H7 (cell line): ENCODE measurements around the gene CSTF3. TPM values are rescaled to one million over a fixed set of nuclear protein-coding genes. Genes with fewer than 3 reads are reported as not detected.
"Not testable (repeated sequence)": the region's sequence is repeated elsewhere in the genome, so short reads cannot be mapped to it uniquely, and the experiment has no call there.

Experiments
- DNase-seq: peaks from one replicate; pipeline ENCODE4 v3.0.0; 2012
- H3K27me3 ChIP-seq: 2 replicates; pipeline ENCODE4 v1.6.0; 2011; ENCODE audit warnings: mild to moderate bottlenecking, low read length; ENCODE audit not compliant: control insufficient read depth, insufficient read depth
- H3K36me3 ChIP-seq: replicated peaks from 2 replicates; pipeline ENCODE4 v1.5.1; 2011; ENCODE audit warnings: low read length; ENCODE audit not compliant: control insufficient read depth, insufficient read depth
- H3K4me3 ChIP-seq: 2 replicates; pipeline ENCODE4 v1.5.1; 2011; ENCODE audit warnings: low read depth, mild to moderate bottlenecking, control low read depth, low read length, moderate library complexity; ENCODE audit not compliant: insufficient read depth
- total RNA-seq: library from RNA; depleted of rRNA; stranded (reverse); fragments of >200 nt; shearing (Covaris generic); gene quantifications from 2 replicates; pipeline ENCODE4 v1.2.3, GENCODE V29; 2014

CSTF3 gene
- total RNA-seq, 1 experiment from 2014 or later = 31.6 TPM

DNA sequence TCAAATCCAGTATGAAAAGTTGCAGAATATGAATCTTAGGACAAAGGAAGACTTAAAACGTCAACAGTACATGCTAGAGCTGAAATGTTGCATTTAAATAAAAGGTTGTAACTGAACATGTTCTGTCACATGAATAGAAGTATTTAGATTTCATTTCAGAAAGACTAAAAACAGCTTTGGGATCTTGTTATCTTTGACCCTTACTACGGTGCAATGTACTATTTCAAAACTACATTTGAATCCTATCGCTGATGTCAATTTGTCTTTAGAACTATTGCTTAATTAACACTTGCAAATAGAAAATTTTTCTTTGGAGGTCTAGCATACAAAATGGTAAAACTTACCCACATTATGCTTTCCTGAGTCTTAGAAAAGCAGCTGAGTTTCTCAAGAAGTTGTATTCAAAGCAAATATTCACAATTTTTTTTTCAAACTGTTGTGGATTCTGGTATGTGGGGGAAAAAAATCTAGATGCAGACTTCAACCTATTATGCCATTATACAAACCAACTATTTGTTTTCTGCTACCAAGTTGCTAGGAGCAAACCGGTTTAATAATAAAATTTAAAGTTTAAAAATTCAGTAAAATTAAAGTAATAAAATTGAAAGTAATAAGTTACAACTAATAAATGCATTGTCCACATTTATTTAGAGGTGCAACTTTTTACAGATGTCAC, 25.4 kb downstream of the CSTF3 start:
- H3K4me3 ChIP-seq = no peak overlapping the region
- peaks cover 3% of the 10 kb centered on the region; the same call in 1 of the 2 replicates for H3K36me3 ChIP-seq
- no peak for DNase-seq
- H3K27me3 ChIP-seq = no peaks in the 10 kb centered on the region

GRCh38 chr11:33135216-33135615, 26.1 kb downstream of the CSTF3 start:
- H3K27me3 ChIP-seq = no peaks in the 10 kb centered on the region
- DNase-seq = no peak
- H3K4me3 ChIP-seq = no peak overlapping the region
- H3K36me3 ChIP-seq = peaks cover 1% of the 10 kb centered on the region; the same call in 1 of the 2 replicates

DNA sequence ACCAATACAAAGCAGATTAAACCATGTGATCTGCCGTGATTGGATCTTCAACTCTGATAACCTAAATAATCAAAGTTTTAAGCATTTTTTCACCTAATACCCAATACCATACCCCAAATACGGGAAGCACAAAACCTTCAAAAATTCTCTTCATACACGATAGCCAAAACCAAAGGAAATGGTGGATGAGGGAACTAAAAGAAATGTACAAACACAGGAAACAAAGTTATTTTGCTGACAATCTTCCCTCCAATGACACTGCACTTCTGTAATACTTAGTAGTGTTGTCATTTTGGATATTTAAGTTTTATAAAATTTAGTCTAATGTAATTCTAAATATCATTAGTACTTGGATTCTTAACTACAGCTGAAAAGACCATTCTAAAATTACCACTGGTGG, 27.0 kb downstream of the CSTF3 start:
- no peak overlapping the region for H3K4me3 ChIP-seq
- DNase-seq = no peak
- H3K36me3 ChIP-seq = peaks cover 1% of the 10 kb centered on the region; the same call in 1 of the 2 replicates
- no peaks in the 10 kb centered on the region for H3K27me3 ChIP-seq

DNA sequence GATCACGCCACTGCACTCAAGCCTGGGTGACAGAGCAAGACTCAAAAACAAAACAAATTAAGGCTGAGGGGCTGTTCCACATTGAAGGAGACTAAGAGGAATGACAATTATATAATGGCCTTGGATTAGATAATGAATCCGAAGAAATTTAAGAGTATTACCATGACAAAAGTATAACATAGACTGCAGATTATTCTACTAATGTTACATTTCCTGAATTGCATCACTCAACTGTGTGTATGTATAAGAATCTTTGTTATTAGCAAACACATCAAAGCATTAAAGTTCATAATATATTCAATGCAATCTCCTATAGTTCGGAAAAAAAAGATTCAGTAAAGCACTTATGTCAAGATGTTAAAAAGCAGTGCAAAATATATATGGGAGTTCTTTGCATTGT, 27.5 kb downstream of the CSTF3 start:
- no peak overlapping the region for H3K4me3 ChIP-seq
- H3K36me3 ChIP-seq = no peaks in the 10 kb centered on the region
- H3K27me3 ChIP-seq = no peaks in the 10 kb centered on the region
- no peak for DNase-seq

DNA sequence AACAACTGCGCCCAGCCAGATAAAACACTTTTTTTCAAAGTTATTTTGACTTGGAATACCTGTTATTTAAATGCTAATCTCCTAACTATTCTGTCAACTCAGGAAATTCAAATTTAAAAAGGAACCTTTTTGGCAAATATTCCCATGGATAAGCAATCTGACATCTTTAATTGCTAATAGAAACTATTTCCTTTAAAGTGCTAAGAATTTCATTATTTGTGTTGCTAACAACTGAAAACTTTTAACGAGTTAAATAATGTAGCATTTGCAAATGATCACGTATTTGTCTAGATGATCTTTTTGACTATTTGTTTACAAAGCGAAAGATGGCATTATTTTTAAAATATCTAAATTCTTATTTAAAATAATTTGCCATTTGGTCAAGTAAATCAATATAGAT, 28.8 kb downstream of the CSTF3 start:
- no peak for DNase-seq
- H3K4me3 ChIP-seq = no peak overlapping the region
- no peaks in the 10 kb centered on the region for H3K36me3 ChIP-seq
- no peaks in the 10 kb centered on the region for H3K27me3 ChIP-seq

DNA sequence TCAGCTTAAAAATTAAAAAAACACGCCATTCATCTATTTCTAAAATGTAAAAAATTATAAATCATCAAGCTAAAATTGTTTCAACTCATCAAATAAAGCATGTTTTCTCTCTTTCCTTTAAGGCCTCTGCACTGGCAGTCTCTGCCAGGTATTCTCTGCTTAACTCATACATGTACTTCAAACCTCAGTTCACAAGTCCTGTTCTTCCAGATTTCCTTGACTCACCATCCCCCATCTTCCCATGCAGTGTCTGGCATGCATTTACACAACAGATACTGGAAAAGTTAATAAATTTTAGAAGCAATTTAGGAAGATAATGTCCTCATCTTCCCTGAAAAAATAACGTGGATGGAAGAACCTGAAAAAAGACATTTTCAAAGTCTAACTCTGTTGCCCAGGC, 32.5 kb downstream of the CSTF3 start:
- DNase-seq = no peak
- Histone ChIP-seq H3K4me3 (no peak overlapping the region), H3K27me3 (no peaks in the 10 kb centered on the region), H3K36me3 (no peaks in the 10 kb centered on the region; the same call in 1 of the 2 replicates)

GRCh38 chr11:33125611-33126010, 35.7 kb downstream of the CSTF3 start:
- no peak overlapping the region for H3K4me3 ChIP-seq
- H3K27me3 ChIP-seq = no peaks in the 10 kb centered on the region
- no peak for DNase-seq
- H3K36me3 ChIP-seq = no peaks in the 10 kb centered on the region; the same call in 1 of the 2 replicates

DNA sequence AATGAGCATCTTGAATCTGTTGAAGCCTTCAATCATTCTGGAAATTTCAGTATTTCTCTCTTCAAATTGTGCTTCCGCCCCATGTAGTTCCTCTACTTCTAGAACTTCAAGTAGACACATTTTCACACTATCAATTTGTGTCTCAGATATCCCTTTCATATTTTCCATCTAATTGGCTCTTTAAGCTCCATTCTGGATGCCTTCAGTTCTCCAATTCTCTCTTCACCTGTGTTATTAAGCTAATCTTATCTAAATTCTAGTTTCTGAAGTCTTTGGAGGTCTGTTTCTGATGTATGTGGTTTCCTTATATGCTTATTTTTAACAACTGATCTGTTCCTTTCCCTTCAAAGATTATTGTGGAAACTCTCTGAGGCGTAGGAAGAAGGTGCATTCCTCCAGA, 36.3 kb downstream of the CSTF3 start:
- no peaks in the 10 kb centered on the region; the same call in 1 of the 2 replicates for H3K36me3 ChIP-seq
- H3K4me3 ChIP-seq = no peak overlapping the region
- no peak for DNase-seq
- H3K27me3 ChIP-seq = no peaks in the 10 kb centered on the region

DNA sequence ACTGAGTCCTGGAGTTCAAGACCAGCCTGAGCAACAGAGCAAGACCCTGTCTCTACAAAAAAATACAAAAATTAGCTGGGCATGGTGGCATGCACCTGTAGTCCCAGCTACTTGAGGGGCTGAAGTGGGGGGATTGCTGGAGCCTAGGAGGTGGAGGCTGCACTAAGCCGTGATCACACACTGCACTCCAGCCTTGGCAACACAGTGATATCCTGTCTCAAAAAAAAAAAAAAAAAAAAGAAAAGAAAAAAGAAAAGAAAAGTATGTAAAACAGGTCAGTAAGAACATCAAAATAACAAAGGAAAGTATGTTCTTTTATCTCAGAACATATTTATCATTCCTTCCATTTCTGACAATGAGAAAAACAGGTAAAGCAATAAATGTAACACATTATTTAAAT, 38.6 kb downstream of the CSTF3 start:
- not testable (repeated sequence) for H3K27me3 ChIP-seq, DNase-seq, H3K4me3 ChIP-seq, H3K36me3 ChIP-seq

GRCh38 chr11:33116535-33116934, 44.7 kb downstream of the CSTF3 start:
- Histone ChIP-seq H3K36me3 (no peaks in the 10 kb centered on the region), H3K27me3 (no peaks in the 10 kb centered on the region), H3K4me3 (no peak overlapping the region)
- no peak for DNase-seq

- Histone ChIP-seq H3K27me3 (no peaks in the 10 kb centered on the region), H3K4me3 (no peak overlapping the region), H3K36me3 (peaks cover 2% of the 10 kb centered on the region; the same call in 1 of the 2 replicates)
- DNase-seq = no peak
Observed at GRCh38 chr11:33110083-33110482, 51.2 kb downstream of the CSTF3 start.

- DNase-seq = no peak
- Histone ChIP-seq H3K4me3 (no peak overlapping the region), H3K27me3 (no peaks in the 10 kb centered on the region), H3K36me3 (peaks cover 2% of the 10 kb centered on the region; the same call in 1 of the 2 replicates)
Observed at GRCh38 chr11:33109294-33109895, 51.9 kb downstream of the CSTF3 start.

- DNase-seq = no peak
- Histone ChIP-seq H3K27me3 (no peaks in the 10 kb centered on the region), H3K4me3 (no peak overlapping the region), H3K36me3 (peaks cover 7% of the 10 kb centered on the region)
Observed at GRCh38 chr11:33103836-33104235, 57.4 kb downstream of the CSTF3 start.

DNA sequence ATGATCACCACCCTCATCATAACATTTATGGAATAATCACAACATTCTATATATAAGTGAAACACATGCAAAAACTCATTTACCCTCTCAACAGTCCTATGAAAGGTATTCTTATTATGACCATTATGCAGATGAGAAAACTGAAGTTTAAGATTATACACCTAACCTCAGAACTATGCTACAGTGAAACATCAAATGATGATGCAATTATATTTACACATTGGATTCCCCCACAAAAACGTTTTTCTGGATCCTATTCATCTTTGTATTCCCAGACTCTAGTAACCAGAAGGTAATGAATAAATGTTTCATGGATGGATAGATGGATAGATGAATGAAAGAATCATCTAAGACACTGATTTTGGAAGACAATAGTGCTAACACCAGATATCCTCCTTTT, 67.1 kb downstream of the CSTF3 start:
- Histone ChIP-seq H3K36me3 (peaks cover 5% of the 10 kb centered on the region), H3K27me3 (no peaks in the 10 kb centered on the region), H3K4me3 (no peak overlapping the region)
- DNase-seq = no peak

DNA sequence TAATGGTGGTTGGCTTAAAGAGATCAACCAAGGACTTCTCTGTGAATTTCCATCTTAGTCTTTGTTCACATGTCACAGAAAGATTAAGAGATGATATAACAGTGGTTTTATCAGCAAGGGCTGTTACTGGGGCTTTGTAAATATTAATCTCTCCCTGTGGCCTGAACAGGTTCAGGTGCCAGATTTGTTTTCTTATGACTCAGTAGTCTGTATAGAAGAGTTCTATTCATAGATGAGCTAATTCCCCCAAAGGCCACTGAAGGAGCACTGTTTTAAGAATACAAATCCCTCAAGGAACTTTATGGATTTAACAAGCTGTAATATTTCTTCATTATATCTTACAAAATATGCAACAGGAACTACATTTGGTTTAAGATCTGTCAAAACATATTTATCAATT, 71.5 kb downstream of the CSTF3 start:
- DNase-seq = no peak
- no peak overlapping the region for H3K4me3 ChIP-seq
- H3K27me3 ChIP-seq = no peaks in the 10 kb centered on the region
- H3K36me3 ChIP-seq = peaks cover 2% of the 10 kb centered on the region
